Measurements from ENCODE around the gene STRN4. TPM values are rescaled to one million over a fixed set of nuclear protein-coding genes. Genes with fewer than 3 reads are reported as not detected.

Gene STRN4
- total and polyA plus RNA-seq, 9 of the 15 experiments (the other 6 are each of a cell fraction or from before 2014, with no cell fraction given), result 0.62 to 83.7 (median 36.9) TPM

DNA sequence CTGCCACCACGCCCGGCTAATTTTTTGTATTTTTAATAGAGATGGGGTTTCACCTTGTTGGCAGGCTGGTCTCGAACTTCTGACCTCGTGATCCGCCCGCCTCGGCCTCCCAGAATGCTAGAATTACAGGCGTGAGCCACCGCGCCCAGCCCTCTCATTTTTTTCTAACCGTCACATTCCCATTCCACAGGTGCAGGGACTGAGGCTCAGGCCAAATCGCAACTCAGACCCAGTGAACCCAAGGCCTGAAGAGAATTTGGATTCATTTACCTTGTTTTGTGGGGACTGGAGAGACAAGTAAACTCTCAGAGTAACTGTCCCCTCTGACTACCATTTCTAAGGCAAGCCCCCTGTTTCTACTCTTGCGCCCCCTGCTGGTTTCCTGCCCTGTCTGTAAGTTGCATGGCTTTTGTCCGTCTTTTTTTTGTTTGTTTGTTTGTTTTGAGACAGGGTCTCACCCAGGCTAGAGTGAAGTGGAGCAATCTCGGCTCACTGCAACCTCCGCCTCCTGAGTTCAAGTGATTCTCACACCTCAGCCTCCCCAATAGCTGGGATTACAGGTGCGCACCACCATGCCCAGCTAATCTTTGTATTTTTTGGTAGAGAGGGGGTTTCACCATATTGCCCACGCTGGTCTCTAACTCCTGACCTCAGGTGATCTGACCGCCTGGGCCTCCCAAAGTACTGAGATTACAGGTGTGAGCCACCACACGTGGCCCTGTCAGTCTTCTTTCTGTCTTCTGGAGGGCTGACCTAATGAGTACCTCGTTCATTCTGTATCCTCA lies 2.3 kb upstream of the STRN4 start:
- Histone ChIP-seq H3K27me3 (ENCODE audit: control insufficient read depth in 2 of 2, insufficient read depth in 2 of 2, low read length in 2 of 2) (no peaks in the 10 kb centered on the region), H2AFZ (ENCODE audit: low read depth, low read length) (no peak overlapping the region), H3K9me3 (replicated peaks; ENCODE audit: control insufficient read depth, insufficient read depth, low read depth, low read length) (no peaks in the 10 kb centered on the region), H3K27ac (ENCODE audit: extremely low read depth, low read depth, low read length) (no peak overlapping the region), H4K20me1 (replicated peaks; ENCODE audit: control insufficient read depth, insufficient read depth, low read length) (peaks cover 13% of the 10 kb centered on the region), H3K79me2 (ENCODE audit: control insufficient read depth, insufficient read depth, low read length) (peaks cover 33% of the 10 kb centered on the region), H3K4me2 (ENCODE audit: insufficient read depth, low read length) (no peak overlapping the region), H3K4me1 (replicated peaks in 1 of 2; ENCODE audit: control insufficient read depth in 2 of 2, insufficient read depth in 2 of 2, low read length in 2 of 2) (peaks cover 18 to 30% of the 10 kb centered on the region in 2 experiments; a peak in 4 of 5 replicates), H3K36me3 (ENCODE audit: control insufficient read depth, insufficient read depth, low read length) (peaks cover 9% of the 10 kb centered on the region; the same call in 1 of the 3 replicates), H3K9ac (ENCODE audit: insufficient read depth in 1 of 2, low read depth in 2 of 2, low read length in 2 of 2) (no peak overlapping the region), H3K4me3 (no peak overlapping the region), H3K9me1 (ENCODE audit: control insufficient read depth, insufficient read depth, low read length) (no peaks in the 10 kb centered on the region)
- no TSS peak for BruUV-seq (replicated peaks)
- ATAC-seq (peak; percentile 56), DNase-seq (ENCODE audit: extremely low read depth in 1 of 4, low spot score in 3 of 4) (peak; percentile 53 to 83 (median 66)), FAIRE-seq (peak; percentile 67)
- 64% methylated on average over 21 of the region's 21 CpGs for WGBS (ENCODE audit: insufficient coverage, low coverage, missing lambda C conversion rate)
- POLR2A ChIA-PET, result interaction anchor here (0.6 to 1.1 kb wide), 2 partner anchors 9 to 11 kb away, joined by 3 read pairs; no protein-coding TSS in a partner anchor
- CTCF ChIA-PET (ENCODE audit: low intra/inter-chr PET ratio), result no interaction called here
- in situ Hi-C loops (cut with MboI), result no loop called here
- intact Hi-C loops (cut with micrococcal nuclease), result no loop called here
- no peak for TF ChIP-seq GTF2E2 (tag; IDR thresholded peaks at IDR 0.05)
- TF ChIP-seq, protein P1, sequence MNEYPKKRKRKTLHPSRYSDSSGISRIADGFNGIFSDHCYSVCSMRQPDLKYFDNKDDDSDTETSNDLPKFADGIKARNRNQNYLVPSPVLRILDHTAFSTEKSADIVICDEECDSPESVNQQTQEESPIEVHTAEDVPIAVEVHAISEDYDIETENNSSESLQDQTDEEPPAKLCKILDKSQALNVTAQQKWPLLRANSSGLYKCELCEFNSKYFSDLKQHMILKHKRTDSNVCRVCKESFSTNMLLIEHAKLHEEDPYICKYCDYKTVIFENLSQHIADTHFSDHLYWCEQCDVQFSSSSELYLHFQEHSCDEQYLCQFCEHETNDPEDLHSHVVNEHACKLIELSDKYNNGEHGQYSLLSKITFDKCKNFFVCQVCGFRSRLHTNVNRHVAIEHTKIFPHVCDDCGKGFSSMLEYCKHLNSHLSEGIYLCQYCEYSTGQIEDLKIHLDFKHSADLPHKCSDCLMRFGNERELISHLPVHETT (CRISPR knock-in tag; conservative IDR thresholded peaks at IDR 0.05 in 1 of 2, IDR thresholded peaks at IDR 0.05 in 1 of 2), result no peak
- TF ChIP-seq, protein P2, sequence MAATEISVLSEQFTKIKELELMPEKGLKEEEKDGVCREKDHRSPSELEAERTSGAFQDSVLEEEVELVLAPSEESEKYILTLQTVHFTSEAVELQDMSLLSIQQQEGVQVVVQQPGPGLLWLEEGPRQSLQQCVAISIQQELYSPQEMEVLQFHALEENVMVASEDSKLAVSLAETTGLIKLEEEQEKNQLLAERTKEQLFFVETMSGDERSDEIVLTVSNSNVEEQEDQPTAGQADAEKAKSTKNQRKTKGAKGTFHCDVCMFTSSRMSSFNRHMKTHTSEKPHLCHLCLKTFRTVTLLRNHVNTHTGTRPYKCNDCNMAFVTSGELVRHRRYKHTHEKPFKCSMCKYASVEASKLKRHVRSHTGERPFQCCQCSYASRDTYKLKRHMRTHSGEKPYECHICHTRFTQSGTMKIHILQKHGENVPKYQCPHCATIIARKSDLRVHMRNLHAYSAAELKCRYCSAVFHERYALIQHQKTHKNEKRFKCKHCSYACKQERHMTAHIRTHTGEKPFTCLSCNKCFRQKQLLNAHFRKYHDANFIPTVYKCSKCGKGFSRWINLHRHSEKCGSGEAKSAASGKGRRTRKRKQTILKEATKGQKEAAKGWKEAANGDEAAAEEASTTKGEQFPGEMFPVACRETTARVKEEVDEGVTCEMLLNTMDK (IDR thresholded peaks at IDR 0.05; ENCODE audit: borderline replicate concordance, insufficient read depth, low read depth, low read length, poor library complexity, severe bottlenecking), result peak; percentile 59
- TF ChIP-seq BCOR (IDR thresholded peaks at IDR 0.05), result peak; percentile 67; the same call in 1 of the 2 replicates
- TF ChIP-seq, protein P3, sequence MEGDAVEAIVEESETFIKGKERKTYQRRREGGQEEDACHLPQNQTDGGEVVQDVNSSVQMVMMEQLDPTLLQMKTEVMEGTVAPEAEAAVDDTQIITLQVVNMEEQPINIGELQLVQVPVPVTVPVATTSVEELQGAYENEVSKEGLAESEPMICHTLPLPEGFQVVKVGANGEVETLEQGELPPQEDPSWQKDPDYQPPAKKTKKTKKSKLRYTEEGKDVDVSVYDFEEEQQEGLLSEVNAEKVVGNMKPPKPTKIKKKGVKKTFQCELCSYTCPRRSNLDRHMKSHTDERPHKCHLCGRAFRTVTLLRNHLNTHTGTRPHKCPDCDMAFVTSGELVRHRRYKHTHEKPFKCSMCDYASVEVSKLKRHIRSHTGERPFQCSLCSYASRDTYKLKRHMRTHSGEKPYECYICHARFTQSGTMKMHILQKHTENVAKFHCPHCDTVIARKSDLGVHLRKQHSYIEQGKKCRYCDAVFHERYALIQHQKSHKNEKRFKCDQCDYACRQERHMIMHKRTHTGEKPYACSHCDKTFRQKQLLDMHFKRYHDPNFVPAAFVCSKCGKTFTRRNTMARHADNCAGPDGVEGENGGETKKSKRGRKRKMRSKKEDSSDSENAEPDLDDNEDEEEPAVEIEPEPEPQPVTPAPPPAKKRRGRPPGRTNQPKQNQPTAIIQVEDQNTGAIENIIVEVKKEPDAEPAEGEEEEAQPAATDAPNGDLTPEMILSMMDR (IDR thresholded peaks at IDR 0.05 in 2 of 3, conservative IDR thresholded peaks at IDR 0.05 in 1 of 3; ENCODE audit: insufficient read depth in 2 of 3, low read depth in 1 of 3, low read length in 3 of 3), result peak; percentile 74 to 86 (median 77)
- no peak for TF ChIP-seq NFXL1 (CRISPR knock-in tag; IDR thresholded peaks at IDR 0.05)
- TF ChIP-seq ZNF143 (CRISPR knock-in tag; IDR thresholded peaks at IDR 0.05), result 0 out of 2 replicates have a peak, but pooled peaks have one; percentile 15
- no peak for TF ChIP-seq POLR2A (conservative IDR thresholded peaks at IDR 0.05)
- TF ChIP-seq, protein P4, sequence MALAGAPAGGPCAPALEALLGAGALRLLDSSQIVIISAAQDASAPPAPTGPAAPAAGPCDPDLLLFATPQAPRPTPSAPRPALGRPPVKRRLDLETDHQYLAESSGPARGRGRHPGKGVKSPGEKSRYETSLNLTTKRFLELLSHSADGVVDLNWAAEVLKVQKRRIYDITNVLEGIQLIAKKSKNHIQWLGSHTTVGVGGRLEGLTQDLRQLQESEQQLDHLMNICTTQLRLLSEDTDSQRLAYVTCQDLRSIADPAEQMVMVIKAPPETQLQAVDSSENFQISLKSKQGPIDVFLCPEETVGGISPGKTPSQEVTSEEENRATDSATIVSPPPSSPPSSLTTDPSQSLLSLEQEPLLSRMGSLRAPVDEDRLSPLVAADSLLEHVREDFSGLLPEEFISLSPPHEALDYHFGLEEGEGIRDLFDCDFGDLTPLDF (CRISPR knock-in tag; IDR thresholded peaks at IDR 0.05), result no peak
- 0 out of 4 replicates have a peak, but pooled peaks of 1 of the 2 experiments have one; percentile 17 for TF ChIP-seq ARNT (IDR thresholded peaks at IDR 0.05)
- TF ChIP-seq ZNF140 (CRISPR knock-in tag; IDR thresholded peaks at IDR 0.05), result no peak
- no peak for TF ChIP-seq ZBED1 (IDR thresholded peaks at IDR 0.05)
- TF ChIP-seq ZEB2 (IDR thresholded peaks at IDR 0.05), result no peak
- TF ChIP-seq FOXK2 (conservative IDR thresholded peaks at IDR 0.05 in 1 of 2, IDR thresholded peaks at IDR 0.05 in 1 of 2; ENCODE audit: low read depth in 2 of 2), result peak in 1 of 2 experiments; percentile 48; a peak in 2 of 4 replicates
- TF ChIP-seq MAZ (CRISPR knock-in tag; conservative IDR thresholded peaks at IDR 0.05 in 1 of 2, IDR thresholded peaks at IDR 0.05 in 1 of 2), result 0 out of 4 replicates have a peak, but pooled peaks of 1 of the 2 experiments have one; percentile 38
